Astrocyte (in vitro differentiated cells and primary cell): Measurements from ENCODE around the gene PARP8. TPM values are rescaled to one million over a fixed set of nuclear protein-coding genes. Genes with fewer than 3 reads are reported as not detected.

Source experiments
- DNase-seq: peaks from one replicate; pipeline ENCODE4 v3.0.0-alpha.2; 2010; ENCODE audit warnings: low read depth
- FAIRE-seq: peaks from 2 replicates; lab custom pipeline; 2011; peaks lifted over from hg19 to GRCh38; lab: Jason Lieb, UNC
- H2AFZ ChIP-seq: 2 replicates; pipeline ENCODE4 v1.6.0; 2012; ENCODE audit warnings: low read depth, low read length, inconsistent platforms
- H3K27ac ChIP-seq: 2 replicates; pipeline ENCODE4 v1.5.1; 2011; ENCODE audit warnings: low read depth, low read length, inconsistent platforms
- H3K27me3 ChIP-seq: 2 replicates; pipeline ENCODE4 v1.6.0; 2011; ENCODE audit warnings: low read length, inconsistent platforms; ENCODE audit not compliant: insufficient read depth
- H3K36me3 ChIP-seq: 2 replicates; pipeline ENCODE4 v1.5.1; 2011; ENCODE audit warnings: low read length, inconsistent platforms; ENCODE audit not compliant: insufficient read depth
- H3K4me1 ChIP-seq: 2 replicates; pipeline ENCODE4 v1.5.1; 2011; ENCODE audit warnings: low read length, inconsistent platforms; ENCODE audit not compliant: insufficient read depth
- H3K4me2 ChIP-seq: 2 replicates; pipeline ENCODE4 v1.6.0; 2012; ENCODE audit warnings: low read length, inconsistent platforms
- H3K4me3 ChIP-seq: 2 replicates; pipeline ENCODE4 v1.5.1; 2011; ENCODE audit warnings: low read depth, mild to moderate bottlenecking, low read length, inconsistent platforms; ENCODE audit not compliant: insufficient read depth
- H3K79me2 ChIP-seq: 2 replicates; pipeline ENCODE4 v1.6.0; 2012; ENCODE audit warnings: mild to moderate bottlenecking, low read length, inconsistent platforms; ENCODE audit not compliant: insufficient read depth
- H3K9ac ChIP-seq: 2 replicates; pipeline ENCODE4 v1.6.0; 2012; ENCODE audit warnings: mild to moderate bottlenecking, low read length, inconsistent platforms
- H3K9me3 ChIP-seq: 2 replicates; pipeline ENCODE4 v1.5.1; 2012; ENCODE audit warnings: low read depth, mild to moderate bottlenecking, low read length, inconsistent platforms; ENCODE audit not compliant: insufficient read depth
- H4K20me1 ChIP-seq: 2 replicates; pipeline ENCODE4 v1.6.0; 2012; ENCODE audit warnings: low read length, inconsistent platforms; ENCODE audit not compliant: insufficient read depth
- H3K27ac Mint-ChIP-seq: one replicate; pipeline ENCODE4 v1.8.0; 2021; ENCODE audit warnings: mild to moderate bottlenecking, mixed read lengths; ENCODE audit not compliant: unreplicated experiment
- H3K27me3 Mint-ChIP-seq: one replicate; pipeline ENCODE4 v1.8.0; 2021; ENCODE audit warnings: low read depth, mixed read lengths; ENCODE audit not compliant: unreplicated experiment
- H3K36me3 Mint-ChIP-seq: one replicate; pipeline ENCODE4 v1.8.0; 2021; ENCODE audit warnings: low read depth, mixed read lengths; ENCODE audit not compliant: unreplicated experiment
- H3K4me1 Mint-ChIP-seq: one replicate; pipeline ENCODE4 v1.8.0; 2021; ENCODE audit warnings: low read depth, mixed read lengths; ENCODE audit not compliant: unreplicated experiment
- H3K4me3 Mint-ChIP-seq: one replicate; pipeline ENCODE4 v1.8.0; 2021; ENCODE audit warnings: mild to moderate bottlenecking, moderate library complexity, mixed read lengths; ENCODE audit not compliant: unreplicated experiment
- H3K9me3 Mint-ChIP-seq: one replicate; pipeline ENCODE4 v1.8.0; 2021; ENCODE audit warnings: mild to moderate bottlenecking, mixed read lengths; ENCODE audit not compliant: unreplicated experiment
- CTCF ChIP-seq: IDR thresholded peaks from 2 replicates; pipeline ENCODE4 v1.5.1; 2011; ENCODE audit warnings: low read depth, mild to moderate bottlenecking, inconsistent platforms, low read length, moderate library complexity; ENCODE audit not compliant: insufficient read depth
- EZH2 ChIP-seq: IDR thresholded peaks from 2 replicates; pipeline ENCODE4 v1.6.1; 2012; ENCODE audit warnings: mild to moderate bottlenecking, low read length, inconsistent platforms; ENCODE audit not compliant: insufficient read depth
- total RNA-seq: library from RNA; stranded (reverse); gene quantifications from 2 replicates; pipeline ENCODE4 v1.2.1, GENCODE V29; 2021

PARP8 gene
- total RNA-seq, 1 donor from 2014 or later = 36.1 TPM

DNA sequence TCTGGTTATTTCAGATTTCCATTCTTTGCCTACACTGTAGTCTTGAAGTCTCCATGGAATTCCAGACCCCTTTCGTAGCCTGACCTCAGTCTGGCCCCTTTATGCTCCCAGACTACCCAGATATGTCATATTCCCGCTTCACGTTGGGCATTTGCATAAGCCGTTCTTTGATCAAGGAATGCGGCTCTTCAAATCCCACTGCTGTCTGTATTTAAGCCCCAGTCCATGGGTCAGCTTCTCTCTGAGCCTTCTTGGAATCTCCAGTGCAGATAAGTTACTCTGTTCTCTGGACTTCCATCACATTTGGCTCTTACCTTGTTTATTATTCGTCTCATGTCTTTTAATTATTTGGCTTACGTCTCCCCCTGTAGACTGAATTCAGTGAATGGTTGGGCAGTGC is 97.4 kb downstream of the PARP8 start:
- Histone ChIP-seq H3K36me3 (no peaks in the 10 kb centered on the region), H3K27ac (no peak overlapping the region), H3K4me2 (no peak overlapping the region), H3K4me3 (no peak overlapping the region), H2AFZ (no peak overlapping the region), H3K79me2 (no peaks in the 10 kb centered on the region), H3K9ac (no peak overlapping the region), H3K27me3 (no peaks in the 10 kb centered on the region), H4K20me1 (no peaks in the 10 kb centered on the region), H3K9me3 (no peaks in the 10 kb centered on the region), H3K4me1 (peaks cover 2% of the 10 kb centered on the region)
- Mint-ChIP-seq H3K27ac (no peak overlapping the region), H3K4me3 (no peak overlapping the region), H3K9me3 (no peaks in the 10 kb centered on the region), H3K27me3 (no peaks in the 10 kb centered on the region), H3K4me1 (peaks cover 21% of the 10 kb centered on the region), H3K36me3 (no peaks in the 10 kb centered on the region)
- DNase-seq (no peak), FAIRE-seq (no peak)
- TF ChIP-seq CTCF = no peak
- no peak for TF ChIP-seq EZH2

- TF ChIP-seq EZH2 (no peak), CTCF (no peak)
- H3K9me3 ChIP-seq = no peaks in the 10 kb centered on the region
Measured at GRCh38 chr5:50766042-50766441, 99.6 kb downstream of the PARP8 start.

GRCh38 chr5:50766462-50766861 is 100.0 kb downstream of the PARP8 start:
- Histone ChIP-seq H3K27ac (no peak overlapping the region), H3K4me2 (no peak overlapping the region)
- no peak for FAIRE-seq

More at GRCh38 chr5:50766042-50766441, 99.6 kb downstream of the PARP8 start:
- Histone ChIP-seq H3K4me3 (no peak overlapping the region), H2AFZ (no peak overlapping the region), H4K20me1 (no peaks in the 10 kb centered on the region), H3K9ac (no peak overlapping the region), H3K27me3 (no peaks in the 10 kb centered on the region), H3K36me3 (no peaks in the 10 kb centered on the region), H3K4me1 (peaks cover 2% of the 10 kb centered on the region), H3K79me2 (no peaks in the 10 kb centered on the region), H3K27ac (no peak overlapping the region), H3K4me2 (no peak overlapping the region)
- H3K9me3 Mint-ChIP-seq = no peaks in the 10 kb centered on the region
- FAIRE-seq (no peak), DNase-seq (no peak)
- H3K4me1 Mint-ChIP-seq = peaks cover 21% of the 10 kb centered on the region
- H3K27ac Mint-ChIP-seq = no peak overlapping the region
- no peak overlapping the region for H3K4me3 Mint-ChIP-seq
- no peaks in the 10 kb centered on the region for H3K27me3 Mint-ChIP-seq
- H3K36me3 Mint-ChIP-seq = peaks cover 4% of the 10 kb centered on the region

More at GRCh38 chr5:50766462-50766861, 100.0 kb downstream of the PARP8 start:
- Mint-ChIP-seq H3K27me3 (no peaks in the 10 kb centered on the region), H3K9me3 (no peaks in the 10 kb centered on the region), H3K36me3 (peaks cover 4% of the 10 kb centered on the region), H3K27ac (no peak overlapping the region), H3K4me1 (peaks cover 21% of the 10 kb centered on the region), H3K4me3 (no peak overlapping the region)
- H3K79me2 ChIP-seq = no peaks in the 10 kb centered on the region
- H3K36me3 ChIP-seq = no peaks in the 10 kb centered on the region
- H4K20me1 ChIP-seq = no peaks in the 10 kb centered on the region
- no peaks in the 10 kb centered on the region for H3K9me3 ChIP-seq
- H3K27me3 ChIP-seq = no peaks in the 10 kb centered on the region
- H3K4me1 ChIP-seq = peaks cover 2% of the 10 kb centered on the region
- no peak for DNase-seq
- no peak overlapping the region for H3K4me3 ChIP-seq
- no peak for TF ChIP-seq CTCF
- no peak for TF ChIP-seq EZH2
- no peak overlapping the region for H2AFZ ChIP-seq
- no peak overlapping the region for H3K9ac ChIP-seq
